WI38 (cell line): ENCODE data around the gene ERBB2.
"Not testable (repeated sequence)": the region's sequence is repeated elsewhere in the genome, so short reads cannot be mapped to it uniquely, and the experiment has no call there.

ENCODE experiments used
- H3K4me3 ChIP-seq: 2 replicates; pipeline ENCODE4 v1.5.1; 2011; ENCODE audit warnings: low read depth, mild to moderate bottlenecking, control low read depth, low read length
- CTCF ChIP-seq: IDR thresholded peaks from 2 replicates; pipeline ENCODE4 v1.5.1; 2012; ENCODE audit warnings: low read depth, mild to moderate bottlenecking, control low read depth, low read length

Gene ERBB2

GRCh38 chr17:39717660-39718059 is 17.8 kb downstream of the ERBB2 start:
- H3K4me3 ChIP-seq = no peak overlapping the region
- no peak for TF ChIP-seq CTCF

- no peak overlapping the region for H3K4me3 ChIP-seq
- TF ChIP-seq CTCF = no peak
These were observed 19.9 kb downstream of the ERBB2 start for GRCh38 chr17:39719563-39720355.

GRCh38 chr17:39722104-39722503 is 22.2 kb downstream of the ERBB2 start:
- TF ChIP-seq CTCF = no peak
- no peak overlapping the region for H3K4me3 ChIP-seq

GRCh38 chr17:39722965-39723848 is 23.3 kb downstream of the ERBB2 start:
- TF ChIP-seq CTCF = no peak
- no peak overlapping the region for H3K4me3 ChIP-seq

- no peak for TF ChIP-seq CTCF
- no peak overlapping the region for H3K4me3 ChIP-seq
These were observed 24.9 kb downstream of the ERBB2 start for GRCh38 chr17:39724731-39725130.

GRCh38 chr17:39725923-39726322 is 26.1 kb downstream of the ERBB2 start:
- H3K4me3 ChIP-seq = not testable (repeated sequence)

GRCh38 chr17:39726617-39727016 is 26.8 kb downstream of the ERBB2 start:
- H3K4me3 ChIP-seq = no peak overlapping the region
- no peak for TF ChIP-seq CTCF
